HepG2 (cell line): ENCODE measurements around the gene AMPD2. TPM values are rescaled to one million over a fixed set of nuclear protein-coding genes. Genes with fewer than 3 reads are reported as not detected.
A peak's percentile ranks its signal among the peaks of the same experiment; 100 is the strongest.

Experiments used
- HMG20B ChIP-seq: conservative IDR thresholded peaks from 2 replicates; pipeline ENCODE4 v1.6.1; 2016; ENCODE audit warnings: missing genetic modification reagents, missing compliant biosample characterization
- HOXA5 ChIP-seq: sonication (generic); formaldehyde crosslinking; IDR thresholded peaks from 2 replicates; pipeline ENCODE4 v1.4.0; 2020; ENCODE audit warnings: missing genetic modification reagents
- MXI1 ChIP-seq: IDR thresholded peaks from 3 replicates; pipeline ENCODE4 v1.6.1; 2012; ENCODE audit warnings: low read depth, low read length, inconsistent platforms, borderline replicate concordance
- RBM39 ChIP-seq: fragments of 200-400 bp; formaldehyde crosslinking; IDR thresholded peaks from one replicate; pipeline ENCODE4 v1.6.1; 2018; ENCODE audit warnings: antibody characterized with exemption, mild to moderate bottlenecking, low read depth, low read length; ENCODE audit not compliant: poor library complexity, severe bottlenecking
- SNAPC2 ChIP-seq: sonication (generic); formaldehyde crosslinking; IDR thresholded peaks from 2 replicates; pipeline ENCODE4 v1.8.1; 2022; ENCODE audit warnings: mild to moderate bottlenecking, missing genetic modification reagents
- TAF1 ChIP-seq: sonication (generic); formaldehyde crosslinking; IDR thresholded peaks from 2 replicates; pipeline ENCODE4 v1.4.0; 2020; ENCODE audit warnings: missing genetic modification reagents
- TBP ChIP-seq: sonication (generic); formaldehyde crosslinking; IDR thresholded peaks from 2 replicates; pipeline ENCODE4 v1.5.0; 2020; ENCODE audit warnings: missing genetic modification reagents
- ZNF382 ChIP-seq: sonication (generic); formaldehyde crosslinking; IDR thresholded peaks from 2 replicates; pipeline ENCODE4 v1.5.0; 2020; ENCODE audit warnings: missing genetic modification reagents, mild to moderate bottlenecking, borderline replicate concordance
- polyA plus RNA-seq, 8 experiments: library from polyadenylated mRNA; depleted of rRNA in 3 of 8; stranded (reverse) in 7 of 8; unstranded in 1 of 8; fragments of >200 nt; fragmentation: Illumina TruSeq in 4 of 8; extraction: Trizol in 4 of 8; gene quantifications; 2 replicates each; pipeline versions ENCODE4 v1.2.1 to v1.2.3, GENCODE V29; 2011 to 2016; ENCODE audit warnings: low read depth in 4 of 8, missing spikeins in 1 of 8, mixed read lengths in 1 of 8; ENCODE audit not compliant: insufficient read depth in 1 of 8
- total RNA-seq, 5 experiments: library from RNA; depleted of rRNA; stranded (reverse); fragments of >200 nt; fragmentation: Illumina TruSeq; extraction: Trizol; gene quantifications; 2 replicates each; pipeline ENCODE4 v1.2.3, GENCODE V29; 2016; ENCODE audit warnings: low read depth in 1 of 5
- TF ChIP-seq, protein P1 (sequence below), 2 experiments: sonication (generic) in 1 of 2; formaldehyde crosslinking in 1 of 2; IDR thresholded peaks; 2 replicates each; pipeline versions ENCODE4 v1.4.0 to v1.6.1; 2016 to 2020; ENCODE audit warnings: borderline replicate concordance in 1 of 2, low read depth in 1 of 2, mild to moderate bottlenecking in 1 of 2, missing genetic modification reagents in 1 of 2
- TF ChIP-seq, protein P2 (sequence below): sonication (generic); formaldehyde crosslinking; IDR thresholded peaks from 2 replicates; pipeline ENCODE4 v1.4.0; 2020; ENCODE audit warnings: missing genetic modification reagents
- TF ChIP-seq, protein P3 (sequence below), 2 experiments: fragments of 450-650 bp in 1 of 2; sonication (generic) in 1 of 2; formaldehyde crosslinking in 1 of 2; IDR thresholded peaks; 2 replicates each; pipeline versions ENCODE4 v1.6.1 to v1.8.0; 2016 to 2022; ENCODE audit warnings: antibody characterized with exemption in 1 of 2, mild to moderate bottlenecking in 1 of 2, missing genetic modification reagents in 1 of 2

AMPD2 gene
- total and polyA plus RNA-seq, 2 of the 13 experiments (the other 11 are each of a cell fraction or from before 2014, with no cell fraction given), result 62.3 to 82.0 TPM

DNA sequence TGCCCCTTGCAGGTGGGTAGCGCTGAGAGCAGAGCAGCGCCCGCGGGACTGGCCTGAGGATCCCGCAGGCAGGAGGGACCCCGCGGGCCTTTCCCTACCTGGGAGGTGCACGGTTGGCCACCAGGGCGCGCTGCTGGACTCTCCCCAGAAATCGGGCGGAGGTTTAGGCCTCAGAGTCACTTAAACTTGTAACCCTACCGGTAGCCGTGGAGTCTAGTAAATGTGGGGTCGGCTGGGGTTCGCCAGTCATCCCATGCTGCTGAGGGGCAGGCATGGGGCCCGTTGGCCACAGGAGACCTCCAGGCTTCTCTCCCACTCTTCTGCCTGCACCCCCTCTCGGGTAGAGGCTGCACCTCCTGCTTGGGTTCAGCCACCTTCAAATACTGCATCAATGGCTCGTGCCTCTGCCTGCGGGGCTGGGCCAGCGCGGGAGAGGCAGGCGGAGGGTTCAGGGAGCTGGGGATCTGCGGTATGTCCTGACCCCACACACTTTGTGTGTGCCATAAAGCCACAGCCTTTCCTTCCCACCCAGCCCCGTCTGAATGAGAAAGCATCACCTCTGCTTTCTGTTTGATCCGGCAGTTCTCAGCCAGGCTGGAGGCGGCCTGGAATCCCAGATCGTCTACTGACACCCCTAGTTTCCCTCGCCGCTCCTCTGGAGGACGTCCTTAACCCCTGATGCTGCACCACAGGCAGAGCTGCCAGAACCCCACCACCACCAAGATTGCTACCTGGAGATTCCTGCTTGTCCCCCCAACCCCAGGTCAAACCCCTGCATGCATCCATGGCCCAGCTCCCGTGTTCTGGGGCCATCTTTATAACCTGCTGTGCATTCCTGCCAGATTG lies 24.0 kb downstream of the AMPD2 start (continued):
- TF ChIP-seq HOXA5 (no peak), RBM39 (peak; percentile 37), TBP (CRISPR knock-in tag) (no peak), HMG20B (no peak), TAF1 (CRISPR knock-in tag) (peak; percentile 10; the same call in 1 of the 2 replicates), SNAPC2 (CRISPR knock-in tag) (no peak), MXI1 (no peak), ZNF382 (CRISPR knock-in tag) (no peak)
- TF ChIP-seq, protein P1, sequence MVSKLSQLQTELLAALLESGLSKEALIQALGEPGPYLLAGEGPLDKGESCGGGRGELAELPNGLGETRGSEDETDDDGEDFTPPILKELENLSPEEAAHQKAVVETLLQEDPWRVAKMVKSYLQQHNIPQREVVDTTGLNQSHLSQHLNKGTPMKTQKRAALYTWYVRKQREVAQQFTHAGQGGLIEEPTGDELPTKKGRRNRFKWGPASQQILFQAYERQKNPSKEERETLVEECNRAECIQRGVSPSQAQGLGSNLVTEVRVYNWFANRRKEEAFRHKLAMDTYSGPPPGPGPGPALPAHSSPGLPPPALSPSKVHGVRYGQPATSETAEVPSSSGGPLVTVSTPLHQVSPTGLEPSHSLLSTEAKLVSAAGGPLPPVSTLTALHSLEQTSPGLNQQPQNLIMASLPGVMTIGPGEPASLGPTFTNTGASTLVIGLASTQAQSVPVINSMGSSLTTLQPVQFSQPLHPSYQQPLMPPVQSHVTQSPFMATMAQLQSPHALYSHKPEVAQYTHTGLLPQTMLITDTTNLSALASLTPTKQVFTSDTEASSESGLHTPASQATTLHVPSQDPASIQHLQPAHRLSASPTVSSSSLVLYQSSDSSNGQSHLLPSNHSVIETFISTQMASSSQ (IDR thresholded peaks at IDR 0.05; ENCODE audit: low read depth), result no peak
- TF ChIP-seq, protein P1 (CRISPR knock-in tag; IDR thresholded peaks at IDR 0.05; ENCODE audit: borderline replicate concordance), result peak; percentile 43; the same call in 1 of the 2 replicates
- TF ChIP-seq, protein P2, sequence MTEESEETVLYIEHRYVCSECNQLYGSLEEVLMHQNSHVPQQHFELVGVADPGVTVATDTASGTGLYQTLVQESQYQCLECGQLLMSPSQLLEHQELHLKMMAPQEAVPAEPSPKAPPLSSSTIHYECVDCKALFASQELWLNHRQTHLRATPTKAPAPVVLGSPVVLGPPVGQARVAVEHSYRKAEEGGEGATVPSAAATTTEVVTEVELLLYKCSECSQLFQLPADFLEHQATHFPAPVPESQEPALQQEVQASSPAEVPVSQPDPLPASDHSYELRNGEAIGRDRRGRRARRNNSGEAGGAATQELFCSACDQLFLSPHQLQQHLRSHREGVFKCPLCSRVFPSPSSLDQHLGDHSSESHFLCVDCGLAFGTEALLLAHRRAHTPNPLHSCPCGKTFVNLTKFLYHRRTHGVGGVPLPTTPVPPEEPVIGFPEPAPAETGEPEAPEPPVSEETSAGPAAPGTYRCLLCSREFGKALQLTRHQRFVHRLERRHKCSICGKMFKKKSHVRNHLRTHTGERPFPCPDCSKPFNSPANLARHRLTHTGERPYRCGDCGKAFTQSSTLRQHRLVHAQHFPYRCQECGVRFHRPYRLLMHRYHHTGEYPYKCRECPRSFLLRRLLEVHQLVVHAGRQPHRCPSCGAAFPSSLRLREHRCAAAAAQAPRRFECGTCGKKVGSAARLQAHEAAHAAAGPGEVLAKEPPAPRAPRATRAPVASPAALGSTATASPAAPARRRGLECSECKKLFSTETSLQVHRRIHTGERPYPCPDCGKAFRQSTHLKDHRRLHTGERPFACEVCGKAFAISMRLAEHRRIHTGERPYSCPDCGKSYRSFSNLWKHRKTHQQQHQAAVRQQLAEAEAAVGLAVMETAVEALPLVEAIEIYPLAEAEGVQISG (CRISPR knock-in tag), result peak; percentile 34
- TF ChIP-seq, protein P3, sequence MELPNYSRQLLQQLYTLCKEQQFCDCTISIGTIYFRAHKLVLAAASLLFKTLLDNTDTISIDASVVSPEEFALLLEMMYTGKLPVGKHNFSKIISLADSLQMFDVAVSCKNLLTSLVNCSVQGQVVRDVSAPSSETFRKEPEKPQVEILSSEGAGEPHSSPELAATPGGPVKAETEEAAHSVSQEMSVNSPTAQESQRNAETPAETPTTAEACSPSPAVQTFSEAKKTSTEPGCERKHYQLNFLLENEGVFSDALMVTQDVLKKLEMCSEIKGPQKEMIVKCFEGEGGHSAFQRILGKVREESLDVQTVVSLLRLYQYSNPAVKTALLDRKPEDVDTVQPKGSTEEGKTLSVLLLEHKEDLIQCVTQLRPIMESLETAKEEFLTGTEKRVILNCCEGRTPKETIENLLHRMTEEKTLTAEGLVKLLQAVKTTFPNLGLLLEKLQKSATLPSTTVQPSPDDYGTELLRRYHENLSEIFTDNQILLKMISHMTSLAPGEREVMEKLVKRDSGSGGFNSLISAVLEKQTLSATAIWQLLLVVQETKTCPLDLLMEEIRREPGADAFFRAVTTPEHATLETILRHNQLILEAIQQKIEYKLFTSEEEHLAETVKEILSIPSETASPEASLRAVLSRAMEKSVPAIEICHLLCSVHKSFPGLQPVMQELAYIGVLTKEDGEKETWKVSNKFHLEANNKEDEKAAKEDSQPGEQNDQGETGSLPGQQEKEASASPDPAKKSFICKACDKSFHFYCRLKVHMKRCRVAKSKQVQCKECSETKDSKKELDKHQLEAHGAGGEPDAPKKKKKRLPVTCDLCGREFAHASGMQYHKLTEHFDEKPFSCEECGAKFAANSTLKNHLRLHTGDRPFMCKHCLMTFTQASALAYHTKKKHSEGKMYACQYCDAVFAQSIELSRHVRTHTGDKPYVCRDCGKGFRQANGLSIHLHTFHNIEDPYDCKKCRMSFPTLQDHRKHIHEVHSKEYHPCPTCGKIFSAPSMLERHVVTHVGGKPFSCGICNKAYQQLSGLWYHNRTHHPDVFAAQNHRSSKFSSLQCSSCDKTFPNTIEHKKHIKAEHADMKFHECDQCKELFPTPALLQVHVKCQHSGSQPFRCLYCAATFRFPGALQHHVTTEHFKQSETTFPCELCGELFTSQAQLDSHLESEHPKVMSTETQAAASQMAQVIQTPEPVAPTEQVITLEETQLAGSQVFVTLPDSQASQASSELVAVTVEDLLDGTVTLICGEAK (IDR thresholded peaks at IDR 0.05), result no peak
- TF ChIP-seq, protein P3 (CRISPR knock-in tag; IDR thresholded peaks at IDR 0.05), result no peak
